HepG2 (cell line): Measurements from ENCODE around the gene RNF182. TPM values are rescaled to one million over a fixed set of nuclear protein-coding genes. Genes with fewer than 3 reads are reported as not detected.

ENCODE experiments used
- ATAC-seq: fragments of 200-7000 bp; cut with Tn5 transposase; 3 replicates; pipeline ENCODE4 v1.9.1; 2020; ENCODE audit warnings: mild to moderate bottlenecking, moderate library complexity
- BruUV-seq: library from RNA; stranded (reverse); fragments of 400-500 nt; replicated peaks from 2 replicates; lab custom pipeline; 2021; lab: Mats Ljungman, UMichigan
- CTCF ChIA-PET: fragments of 300-600 bp; formaldehyde crosslinking; extraction: SDS; loops from one replicate; lab custom pipeline; 2021; ENCODE audit warnings: low total read pairs, inconsistent platforms, low intra/inter-chr PET ratio; lab: Yijun Ruan, JAX
- POLR2A ChIA-PET: fragments of 350-600 bp; sonication (Branson Sonifier 250); formaldehyde crosslinking; loops from one replicate; lab custom pipeline; 2020; ENCODE audit warnings: antibody characterized with exemption, inconsistent platforms; lab: Yijun Ruan, JAX
- DNase-seq: peaks from one replicate; pipeline ENCODE4 v3.0.0-alpha.2; 2015; ENCODE audit warnings: low spot score
- FAIRE-seq: peaks from 3 replicates; lab custom pipeline; 2011; peaks lifted over from hg19 to GRCh38; lab: Jason Lieb, UNC
- H2AFZ ChIP-seq: one replicate; pipeline ENCODE4 v1.6.1; 2011; ENCODE audit warnings: low read length, inconsistent platforms
- H3K27ac ChIP-seq: fragments of 300-600 bp; 3 replicates; pipeline ENCODE4 v1.8.0; 2011; ENCODE audit warnings: mixed run types, mild to moderate bottlenecking, mixed read lengths, low read length, inconsistent platforms; ENCODE audit not compliant: insufficient read depth; ENCODE audit errors: extremely low read length
- H3K27me3 ChIP-seq, 2 experiments: fragments of 200-600 bp in 1 of 2; 2 replicates in 1 of 2; 3 replicates in 1 of 2; pipeline versions ENCODE4 v1.6.0 to v1.8.0; 2011; ENCODE audit warnings: low read length in 2 of 2, mild to moderate bottlenecking in 2 of 2, moderate library complexity in 2 of 2, inconsistent platforms in 1 of 2; ENCODE audit not compliant: insufficient read depth in 2 of 2, control insufficient read depth in 1 of 2
- H3K36me3 ChIP-seq, 2 experiments: fragments of 200-600 bp in 1 of 2; replicated peaks in 1 of 2; 2 replicates in 1 of 2; 3 replicates in 1 of 2; pipeline versions ENCODE4 v1.5.1 to v1.8.0; 2011; ENCODE audit warnings: low read length in 2 of 2, inconsistent platforms in 1 of 2; ENCODE audit not compliant: insufficient read depth in 2 of 2, control insufficient read depth in 1 of 2
- H3K4me1 ChIP-seq: 2 replicates; pipeline ENCODE4 v1.5.1; 2012; ENCODE audit warnings: low read length, inconsistent platforms; ENCODE audit not compliant: insufficient read depth
- H3K4me2 ChIP-seq: 2 replicates; pipeline ENCODE4 v1.6.0; 2011; ENCODE audit warnings: low read depth, low read length, inconsistent platforms
- H3K4me3 ChIP-seq, 3 experiments: fragments of 200-600 bp in 1 of 3; sonication (generic), shearing (Covaris generic) in 1 of 3; replicated peaks in 1 of 3; 2 replicates each; pipeline ENCODE4 v1.5.1; 2011 to 2016; ENCODE audit warnings: low read length in 3 of 3, inconsistent platforms in 2 of 3, low read depth in 2 of 3, mild to moderate bottlenecking in 2 of 3, control low read depth in 1 of 3, mixed read lengths in 1 of 3; ENCODE audit not compliant: insufficient read depth in 1 of 3
- H3K79me2 ChIP-seq: one replicate; pipeline ENCODE4 v1.6.1; 2011; ENCODE audit warnings: low read length, inconsistent platforms; ENCODE audit not compliant: insufficient read depth
- H3K9ac ChIP-seq: 2 replicates; pipeline ENCODE4 v1.6.0; 2011; ENCODE audit warnings: mild to moderate bottlenecking, low read depth, low read length, inconsistent platforms; ENCODE audit not compliant: insufficient read depth
- H3K9me3 ChIP-seq: 2 replicates; pipeline ENCODE4 v1.5.1; 2012; ENCODE audit warnings: mild to moderate bottlenecking, low read length
- H4K20me1 ChIP-seq: 2 replicates; pipeline ENCODE4 v1.6.0; 2011; ENCODE audit warnings: inconsistent platforms, mild to moderate bottlenecking, low read length, moderate library complexity; ENCODE audit not compliant: insufficient read depth
- ARID2 ChIP-seq: sonication (generic); formaldehyde crosslinking; IDR thresholded peaks from 2 replicates; pipeline ENCODE4 v1.8.1; 2022; ENCODE audit warnings: mild to moderate bottlenecking, missing genetic modification reagents, borderline replicate concordance
- GTF3A ChIP-seq: sonication (generic); formaldehyde crosslinking; conservative IDR thresholded peaks from 2 replicates; pipeline ENCODE4 v1.4.0; 2020; ENCODE audit warnings: mild to moderate bottlenecking, missing genetic modification reagents
- HNF4A ChIP-seq: sonication (generic); formaldehyde crosslinking; IDR thresholded peaks from 2 replicates; pipeline ENCODE4 v1.4.0; 2020; ENCODE audit warnings: missing genetic modification reagents
- HOXA5 ChIP-seq: sonication (generic); formaldehyde crosslinking; IDR thresholded peaks from 2 replicates; pipeline ENCODE4 v1.4.0; 2020; ENCODE audit warnings: missing genetic modification reagents
- MIER2 ChIP-seq: IDR thresholded peaks from 2 replicates; pipeline ENCODE4 v1.6.1; 2016; ENCODE audit warnings: missing biosample characterization, missing genetic modification reagents
- MTA3 ChIP-seq: sonication (generic); formaldehyde crosslinking; IDR thresholded peaks from 2 replicates; pipeline ENCODE4 v1.4.0; 2020; ENCODE audit warnings: missing genetic modification reagents
- NFIB ChIP-seq: sonication (generic); formaldehyde crosslinking; IDR thresholded peaks from 2 replicates; pipeline ENCODE4 v1.9.0; 2021; ENCODE audit warnings: missing genetic modification reagents, mild to moderate bottlenecking, borderline replicate concordance
- NR2F2 ChIP-seq: IDR thresholded peaks from 2 replicates; pipeline ENCODE4 v1.6.1; 2012; ENCODE audit warnings: low read depth, inconsistent platforms, borderline replicate concordance
- PHF21A ChIP-seq: sonication (generic); formaldehyde crosslinking; IDR thresholded peaks from 2 replicates; pipeline ENCODE4 v1.5.0; 2020; ENCODE audit warnings: mild to moderate bottlenecking, missing genetic modification reagents
- PPARG ChIP-seq: conservative IDR thresholded peaks from 2 replicates; pipeline ENCODE4 v1.6.1; 2016; ENCODE audit warnings: missing biosample characterization, missing genetic modification reagents
- SP5 ChIP-seq: IDR thresholded peaks from 2 replicates; pipeline ENCODE4 v1.6.1; 2016; ENCODE audit warnings: low read depth, borderline replicate concordance
- ZFP36 ChIP-seq: fragments of 150-350 bp; IDR thresholded peaks from 2 replicates; pipeline ENCODE4 v1.6.1; 2018; ENCODE audit warnings: borderline replicate concordance, low read length, low read depth; ENCODE audit not compliant: partially characterized antibody
- ZNF224 ChIP-seq: sonication (generic); formaldehyde crosslinking; IDR thresholded peaks from 2 replicates; pipeline ENCODE4 v1.5.0; 2020; ENCODE audit warnings: mild to moderate bottlenecking, missing genetic modification reagents
- ZNF547 ChIP-seq: sonication (generic); formaldehyde crosslinking; IDR thresholded peaks from 2 replicates; pipeline ENCODE4 v1.5.1; 2020; ENCODE audit warnings: mild to moderate bottlenecking, missing genetic modification reagents
- ZNF549 ChIP-seq: sonication (generic); formaldehyde crosslinking; IDR thresholded peaks from 2 replicates; pipeline ENCODE4 v1.5.0; 2020; ENCODE audit warnings: missing genetic modification reagents
- WGBS: methylation state at CpG from one replicate; pipeline ENCODE4 v1.1.6; 2017; ENCODE audit warnings: low lambda C conversion rate; 5-methylcytosine and 5-hydroxymethylcytosine counted together
- in situ Hi-C: cut with HindIII; loops from 2 replicates; pipeline ENCODE4 v1.10.0; 2017; ENCODE audit warnings: low pct_unique_long_range_greater_than_20kb; ENCODE audit not compliant: extremely low pct_ligation_motif_present
- intact Hi-C: fragments of 100-400 bp; cut with micrococcal nuclease; formaldehyde crosslinking; loops from one replicate; pipeline ENCODE4 v1.10.0; 2022; ENCODE audit not compliant: unreplicated experiment
- polyA plus RNA-seq, 8 experiments: library from polyadenylated mRNA; depleted of rRNA in 3 of 8; stranded (reverse) in 7 of 8; unstranded in 1 of 8; fragments of >200 nt; fragmentation: Illumina TruSeq in 4 of 8; extraction: Trizol in 4 of 8; gene quantifications; 2 replicates each; pipeline versions ENCODE4 v1.2.1 to v1.2.3, GENCODE V29; 2011 to 2016; ENCODE audit warnings: low read depth in 4 of 8, missing spikeins in 1 of 8, mixed read lengths in 1 of 8; ENCODE audit not compliant: insufficient read depth in 1 of 8
- total RNA-seq, 5 experiments: library from RNA; depleted of rRNA; stranded (reverse); fragments of >200 nt; fragmentation: Illumina TruSeq; extraction: Trizol; gene quantifications; 2 replicates each; pipeline ENCODE4 v1.2.3, GENCODE V29; 2016; ENCODE audit warnings: low read depth in 1 of 5
- TF ChIP-seq, protein P1 (sequence below): sonication (generic); formaldehyde crosslinking; IDR thresholded peaks from 2 replicates; pipeline ENCODE4 v1.5.1; 2020; ENCODE audit warnings: missing genetic modification reagents, mild to moderate bottlenecking, borderline replicate concordance
- TF ChIP-seq, protein P2 (sequence below): sonication (generic); formaldehyde crosslinking; IDR thresholded peaks from 2 replicates; pipeline ENCODE4 v1.4.0; 2020; ENCODE audit warnings: missing genetic modification reagents

The RNF182 gene
- total and polyA plus RNA-seq, 2 of the 13 experiments (the other 11 are each of a cell fraction or from before 2014, with no cell fraction given): not detected

- Histone ChIP-seq H3K4me2 (no peak overlapping the region), H3K4me1 (no peaks in the 10 kb centered on the region), H3K36me3 (no peaks in the 10 kb centered on the region), H3K9ac (no peak overlapping the region), H3K27me3 (peaks cover 2 to 11% of the 10 kb centered on the region in 2 experiments; a peak in 2 of 5 replicates), H3K4me3 (no peak overlapping the region), H3K9me3 (no peaks in the 10 kb centered on the region), H2AFZ (no peak overlapping the region), H4K20me1 (no peaks in the 10 kb centered on the region), H3K27ac (no peak overlapping the region), H3K79me2 (no peaks in the 10 kb centered on the region)
- POLR2A ChIA-PET: no interaction called here
- DNase-seq (no peak), FAIRE-seq (no peak), ATAC-seq (no peak)
- 15% methylated on average over 7 of the region's 7 CpGs for WGBS
- TF ChIP-seq ZNF224 (CRISPR knock-in tag) (no peak), MIER2 (CRISPR knock-in tag) (no peak), NFIB (CRISPR knock-in tag) (no peak), ZNF549 (no peak), ZNF547 (no peak), PHF21A (CRISPR knock-in tag) (no peak), MTA3 (CRISPR knock-in tag) (no peak)
- intact Hi-C loops: no loop called here
- CTCF ChIA-PET: no interaction called here
- BruUV-seq: no TSS peak
- in situ Hi-C loops: no loop called here
These were observed 27.3 kb downstream of the RNF182 start for GRCh38 chr6:13952101-13952500.

DNA sequence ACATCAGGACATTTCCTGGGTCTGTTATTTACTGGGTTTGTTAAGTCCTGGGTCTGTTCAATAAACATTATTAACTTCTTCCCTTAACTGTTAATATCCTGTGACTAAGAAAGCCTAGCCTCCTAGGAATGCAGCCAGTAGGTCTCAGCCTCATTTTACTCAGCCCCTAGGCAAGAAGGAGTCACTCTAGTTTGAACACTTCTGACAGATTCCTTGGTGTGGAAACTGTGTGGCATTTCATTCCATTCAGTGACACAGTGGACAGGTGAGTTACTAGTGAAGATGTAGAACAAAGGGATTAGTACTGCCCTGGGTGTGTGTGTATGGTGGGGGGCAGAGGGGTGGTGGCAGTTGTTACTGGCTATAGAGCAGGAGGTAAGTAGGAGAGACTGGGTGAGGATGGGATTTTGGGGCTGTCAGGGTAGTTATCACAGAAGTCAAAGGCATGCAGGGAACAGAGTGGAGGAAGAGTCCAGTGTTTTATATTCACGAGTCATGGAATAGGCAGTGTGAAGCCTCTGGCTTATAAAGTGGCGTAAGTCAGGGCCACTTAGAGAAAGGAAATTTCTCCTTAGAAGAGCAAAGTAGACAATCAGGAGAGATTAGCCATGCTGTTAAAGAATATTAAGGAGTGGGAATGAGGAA lies 28.4 kb downstream of the RNF182 start:
- Histone ChIP-seq H3K27me3 (peaks cover 2 to 11% of the 10 kb centered on the region in 2 experiments; a peak in 2 of 5 replicates), H4K20me1 (no peaks in the 10 kb centered on the region), H3K4me3 (no peak overlapping the region), H3K9me3 (no peaks in the 10 kb centered on the region), H3K4me1 (no peaks in the 10 kb centered on the region), H3K36me3 (no peaks in the 10 kb centered on the region), H3K79me2 (no peaks in the 10 kb centered on the region), H3K4me2 (no peak overlapping the region), H3K9ac (no peak overlapping the region), H3K27ac (no peak overlapping the region), H2AFZ (no peak overlapping the region)
- no peak for DNase-seq
- no peak for ATAC-seq
- no TSS peak for BruUV-seq
- POLR2A ChIA-PET: no interaction called here
- FAIRE-seq: no peak
- in situ Hi-C loops (no loop called here), intact Hi-C loops (no loop called here)
- CTCF ChIA-PET: no interaction called here
- WGBS: 32% methylated on average over 2 of the region's 2 CpGs
- TF ChIP-seq SP5 (no peak), PPARG (CRISPR knock-in tag) (no peak), GTF3A (CRISPR knock-in tag) (no peak), HNF4A (CRISPR knock-in tag) (no peak), HOXA5 (CRISPR knock-in tag) (no peak), NR2F2 (no peak), ARID2 (CRISPR knock-in tag) (no peak), ZFP36 (no peak)
- TF ChIP-seq, protein P1, sequence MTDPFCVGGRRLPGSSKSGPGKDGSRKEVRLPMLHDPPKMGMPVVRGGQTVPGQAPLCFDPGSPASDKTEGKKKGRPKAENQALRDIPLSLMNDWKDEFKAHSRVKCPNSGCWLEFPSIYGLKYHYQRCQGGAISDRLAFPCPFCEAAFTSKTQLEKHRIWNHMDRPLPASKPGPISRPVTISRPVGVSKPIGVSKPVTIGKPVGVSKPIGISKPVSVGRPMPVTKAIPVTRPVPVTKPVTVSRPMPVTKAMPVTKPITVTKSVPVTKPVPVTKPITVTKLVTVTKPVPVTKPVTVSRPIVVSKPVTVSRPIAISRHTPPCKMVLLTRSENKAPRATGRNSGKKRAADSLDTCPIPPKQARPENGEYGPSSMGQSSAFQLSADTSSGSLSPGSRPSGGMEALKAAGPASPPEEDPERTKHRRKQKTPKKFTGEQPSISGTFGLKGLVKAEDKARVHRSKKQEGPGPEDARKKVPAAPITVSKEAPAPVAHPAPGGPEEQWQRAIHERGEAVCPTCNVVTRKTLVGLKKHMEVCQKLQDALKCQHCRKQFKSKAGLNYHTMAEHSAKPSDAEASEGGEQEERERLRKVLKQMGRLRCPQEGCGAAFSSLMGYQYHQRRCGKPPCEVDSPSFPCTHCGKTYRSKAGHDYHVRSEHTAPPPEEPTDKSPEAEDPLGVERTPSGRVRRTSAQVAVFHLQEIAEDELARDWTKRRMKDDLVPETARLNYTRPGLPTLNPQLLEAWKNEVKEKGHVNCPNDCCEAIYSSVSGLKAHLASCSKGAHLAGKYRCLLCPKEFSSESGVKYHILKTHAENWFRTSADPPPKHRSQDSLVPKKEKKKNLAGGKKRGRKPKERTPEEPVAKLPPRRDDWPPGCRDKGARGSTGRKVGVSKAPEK: no peak
- TF ChIP-seq, protein P2, sequence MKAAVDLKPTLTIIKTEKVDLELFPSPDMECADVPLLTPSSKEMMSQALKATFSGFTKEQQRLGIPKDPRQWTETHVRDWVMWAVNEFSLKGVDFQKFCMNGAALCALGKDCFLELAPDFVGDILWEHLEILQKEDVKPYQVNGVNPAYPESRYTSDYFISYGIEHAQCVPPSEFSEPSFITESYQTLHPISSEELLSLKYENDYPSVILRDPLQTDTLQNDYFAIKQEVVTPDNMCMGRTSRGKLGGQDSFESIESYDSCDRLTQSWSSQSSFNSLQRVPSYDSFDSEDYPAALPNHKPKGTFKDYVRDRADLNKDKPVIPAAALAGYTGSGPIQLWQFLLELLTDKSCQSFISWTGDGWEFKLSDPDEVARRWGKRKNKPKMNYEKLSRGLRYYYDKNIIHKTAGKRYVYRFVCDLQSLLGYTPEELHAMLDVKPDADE (CRISPR knock-in tag): no peak
